Measurements from ENCODE around the gene PDHX.

PDHX gene

GRCh38 chr11:34957206-34957605 is 40.8 kb downstream of the PDHX start:
- no peak for ATAC-seq (replicated peaks)
- H3K27ac Mint-ChIP-seq, result no peak overlapping the region
- peaks cover 5 to 28% of the 10 kb centered on the region in 2 donors for H3K36me3 Mint-ChIP-seq

DNA sequence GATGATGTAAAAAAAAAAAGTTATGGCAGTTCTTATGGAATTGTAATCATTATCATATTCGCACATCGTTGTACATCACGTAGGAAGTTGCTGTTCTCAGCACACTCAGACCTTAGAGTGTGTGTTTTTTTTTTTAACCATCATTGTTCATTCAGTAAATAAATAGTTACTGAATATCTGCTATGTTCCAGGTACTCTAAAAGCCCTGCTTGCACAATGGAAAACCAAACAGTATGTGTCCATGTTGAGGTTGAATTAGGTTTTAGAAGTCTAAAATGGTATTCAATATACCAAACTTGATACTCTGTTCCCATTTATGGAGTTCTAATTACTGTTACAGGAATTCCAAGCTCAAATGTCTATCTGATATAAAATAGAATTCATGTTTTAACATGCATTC is 41.2 kb downstream of the PDHX start:
- Mint-ChIP-seq H3K9me3 (no peaks in the 10 kb centered on the region), H3K4me1 (peaks cover 0 to 2% of the 10 kb centered on the region in 2 donors), H3K27me3 (no peaks in the 10 kb centered on the region), H3K4me3 (no peak overlapping the region), H3K36me3 (peaks cover 5 to 29% of the 10 kb centered on the region in 2 donors), H3K27ac (no peak overlapping the region)
- DNase-seq, result no peak
- no peak for ATAC-seq (replicated peaks)

More at GRCh38 chr11:34957206-34957605, 40.8 kb downstream of the PDHX start:
- Mint-ChIP-seq H3K27me3 (no peaks in the 10 kb centered on the region), H3K4me1 (peaks cover 0 to 2% of the 10 kb centered on the region in 2 donors), H3K4me3 (no peak overlapping the region), H3K9me3 (no peaks in the 10 kb centered on the region)
- DNase-seq, result no peak

GRCh38 chr11:34959770-34960169 is 43.4 kb downstream of the PDHX start:
- Mint-ChIP-seq H3K27ac (no peak overlapping the region), H3K36me3 (peaks cover 5 to 26% of the 10 kb centered on the region in 2 donors), H3K27me3 (no peaks in the 10 kb centered on the region), H3K9me3 (no peaks in the 10 kb centered on the region), H3K4me1 (peaks cover 0 to 2% of the 10 kb centered on the region in 2 donors), H3K4me3 (no peak overlapping the region)
- DNase-seq (no peak), ATAC-seq (replicated peaks) (no peak)

GRCh38 chr11:34960277-34960676 is 43.9 kb downstream of the PDHX start:
- ATAC-seq (replicated peaks) (no peak), DNase-seq (no peak)
- H3K27me3 Mint-ChIP-seq, result no peaks in the 10 kb centered on the region
- H3K9me3 Mint-ChIP-seq, result no peaks in the 10 kb centered on the region
- H3K36me3 Mint-ChIP-seq, result peaks cover 5 to 30% of the 10 kb centered on the region in 2 donors
- no peak overlapping the region for H3K4me3 Mint-ChIP-seq
- no peak overlapping the region for H3K27ac Mint-ChIP-seq
- peaks cover 0 to 2% of the 10 kb centered on the region in 2 donors for H3K4me1 Mint-ChIP-seq

DNA sequence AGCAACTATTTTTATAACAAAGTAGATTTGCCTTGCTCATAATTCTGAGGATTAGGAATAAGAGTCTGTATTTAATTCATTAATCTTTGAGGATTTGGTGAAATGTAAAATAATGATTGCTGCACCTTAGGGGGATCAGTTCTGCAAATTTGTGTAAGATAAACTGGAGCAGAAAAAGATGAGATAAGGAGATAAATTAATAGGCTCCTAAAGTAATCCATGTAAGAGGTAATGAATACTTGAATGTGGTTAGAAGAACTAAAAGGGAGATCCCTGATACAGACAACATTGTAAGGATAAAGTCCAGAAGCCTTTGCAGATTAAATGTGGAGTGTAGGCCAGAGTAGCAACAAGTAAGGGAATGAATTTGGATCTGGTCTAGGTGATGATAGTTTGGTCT is 45.6 kb downstream of the PDHX start:
- peaks cover 9 to 34% of the 10 kb centered on the region in 2 donors for H3K36me3 Mint-ChIP-seq
- no peak overlapping the region for H3K4me3 Mint-ChIP-seq
- H3K27me3 Mint-ChIP-seq, result no peaks in the 10 kb centered on the region
- H3K9me3 Mint-ChIP-seq, result no peaks in the 10 kb centered on the region
- ATAC-seq (replicated peaks) (no peak), DNase-seq (no peak)
- H3K27ac Mint-ChIP-seq, result no peak overlapping the region
- peaks cover 0 to 2% of the 10 kb centered on the region in 2 donors for H3K4me1 Mint-ChIP-seq

DNA sequence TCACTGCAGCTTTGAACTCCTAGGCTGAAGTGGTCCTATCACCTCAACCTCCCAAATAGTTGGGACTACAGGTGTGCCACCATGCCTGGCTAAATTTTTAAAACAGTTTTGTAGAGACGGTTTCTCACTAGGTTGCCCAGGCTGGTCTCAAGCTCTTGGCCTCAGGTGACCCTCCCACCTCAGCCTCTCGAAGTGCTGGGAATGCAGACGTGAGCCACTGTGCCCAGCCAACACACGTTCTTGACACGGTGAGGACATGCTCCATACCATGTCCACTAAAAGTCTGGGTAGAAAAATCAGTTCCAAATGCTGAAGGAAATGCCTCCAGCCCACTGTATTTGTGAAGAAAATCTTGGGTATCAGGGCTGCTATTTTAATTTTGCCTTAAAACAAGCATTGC is 46.9 kb downstream of the PDHX start:
- Mint-ChIP-seq H3K9me3 (no peaks in the 10 kb centered on the region), H3K36me3 (peaks cover 14 to 37% of the 10 kb centered on the region in 2 donors), H3K4me1 (peaks cover 0 to 2% of the 10 kb centered on the region in 2 donors), H3K27ac (no peak overlapping the region), H3K4me3 (no peak overlapping the region), H3K27me3 (no peaks in the 10 kb centered on the region)
- no peak for DNase-seq
- no peak for ATAC-seq (replicated peaks)

DNA sequence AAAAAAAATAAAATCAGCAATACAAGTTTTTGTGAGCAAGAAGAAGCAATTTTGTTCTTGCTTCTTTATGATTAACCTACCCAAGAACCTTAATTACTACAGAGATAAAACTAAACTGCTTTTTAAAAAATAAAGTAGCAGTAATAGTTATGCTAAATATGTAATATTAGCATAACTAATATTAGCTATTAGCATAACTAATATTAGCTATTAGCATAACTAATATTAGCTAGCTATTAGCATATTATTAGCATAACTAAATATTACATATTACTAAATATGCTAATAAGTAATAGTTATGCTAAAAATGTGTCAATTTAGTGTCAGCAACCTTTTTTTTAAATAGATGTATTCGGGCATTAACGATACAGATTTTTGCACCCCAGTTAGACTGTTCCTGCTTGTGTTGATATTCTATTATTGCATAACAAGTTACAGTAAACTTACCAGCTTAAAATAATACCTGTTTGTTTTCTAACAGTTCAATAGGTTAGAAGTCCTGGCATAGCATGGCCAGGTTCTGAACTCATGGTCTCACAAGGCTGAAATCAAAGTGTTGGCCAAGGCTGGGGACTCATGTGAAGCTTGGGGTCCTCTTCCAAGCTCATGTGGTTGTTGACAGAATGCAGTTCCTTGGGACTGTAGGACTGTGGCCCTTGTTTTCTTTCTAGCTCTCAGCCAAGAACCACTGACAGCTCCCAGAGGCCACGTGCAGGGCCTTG is 48.4 kb downstream of the PDHX start:
- H3K4me1 Mint-ChIP-seq, result no peaks in the 10 kb centered on the region
- no peak overlapping the region for H3K27ac Mint-ChIP-seq
- H3K36me3 Mint-ChIP-seq, result peaks cover 17 to 34% of the 10 kb centered on the region in 2 donors
- DNase-seq (no peak), ATAC-seq (replicated peaks) (no peak)
- no peaks in the 10 kb centered on the region for H3K27me3 Mint-ChIP-seq
- no peak overlapping the region for H3K4me3 Mint-ChIP-seq
- no peaks in the 10 kb centered on the region for H3K9me3 Mint-ChIP-seq

GRCh38 chr11:34968862-34969261 is 52.4 kb downstream of the PDHX start:
- DNase-seq (no peak), ATAC-seq (replicated peaks) (no peak)
- no peaks in the 10 kb centered on the region for H3K9me3 Mint-ChIP-seq
- no peak overlapping the region for H3K27ac Mint-ChIP-seq
- no peaks in the 10 kb centered on the region for H3K27me3 Mint-ChIP-seq
- H3K36me3 Mint-ChIP-seq, result peaks cover 27 to 48% of the 10 kb centered on the region in 2 donors
- no peak overlapping the region for H3K4me3 Mint-ChIP-seq
- no peaks in the 10 kb centered on the region for H3K4me1 Mint-ChIP-seq

DNA sequence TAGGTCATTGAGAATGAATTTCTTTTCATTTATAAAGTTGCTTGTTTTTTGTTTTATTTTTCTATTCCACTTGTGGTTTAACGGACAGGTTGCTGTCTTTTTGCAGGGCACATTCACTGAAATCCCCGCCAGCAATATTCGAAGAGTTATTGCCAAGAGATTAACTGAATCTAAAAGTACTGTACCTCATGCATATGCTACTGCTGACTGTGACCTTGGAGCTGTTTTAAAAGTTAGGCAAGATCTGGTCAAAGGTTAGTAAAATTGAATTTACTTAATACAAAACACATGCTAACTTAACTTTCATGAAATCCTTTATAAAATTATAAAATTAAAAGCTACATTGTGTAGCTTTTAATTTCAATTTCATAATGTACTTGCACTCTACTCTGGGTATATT is 53.6 kb downstream of the PDHX start:
- Mint-ChIP-seq H3K27ac (peak overlapping the region; percentile 9), H3K27me3 (no peaks in the 10 kb centered on the region), H3K9me3 (no peaks in the 10 kb centered on the region), H3K4me3 (no peak overlapping the region), H3K4me1 (no peaks in the 10 kb centered on the region), H3K36me3 (peaks cover 30 to 51% of the 10 kb centered on the region in 2 donors)
- DNase-seq (no peak), ATAC-seq (replicated peaks) (no peak)

- Mint-ChIP-seq H3K27ac (no peak overlapping the region), H3K4me1 (no peaks in the 10 kb centered on the region), H3K36me3 (peaks cover 35 to 52% of the 10 kb centered on the region in 2 donors), H3K9me3 (no peaks in the 10 kb centered on the region), H3K4me3 (no peak overlapping the region), H3K27me3 (no peaks in the 10 kb centered on the region)
- ATAC-seq (replicated peaks), result no peak
- no peak for DNase-seq
These were observed 54.1 kb downstream of the PDHX start for GRCh38 chr11:34970480-34970879.

DNA sequence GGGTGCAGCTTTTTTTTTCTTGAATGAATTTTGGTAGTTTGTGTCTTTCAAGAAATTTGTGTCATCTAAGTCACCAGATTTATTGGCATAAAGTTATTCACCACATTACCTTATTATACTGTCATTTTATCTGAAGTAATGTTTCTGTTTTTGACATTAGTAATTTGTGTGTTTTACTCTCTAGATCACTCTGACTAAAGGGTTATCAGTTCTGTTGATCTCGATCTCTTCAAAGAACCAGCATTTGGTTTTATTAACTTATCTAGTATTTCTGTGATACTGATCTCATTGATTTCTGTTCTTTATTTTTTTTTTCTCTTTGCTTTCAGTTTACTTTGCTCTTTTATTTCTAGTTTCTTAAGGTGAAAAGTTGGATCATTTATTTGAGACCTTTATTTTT is 55.5 kb downstream of the PDHX start:
- Mint-ChIP-seq H3K9me3 (no peaks in the 10 kb centered on the region), H3K4me3 (no peak overlapping the region), H3K27ac (no peak overlapping the region), H3K36me3 (peaks cover 42 to 55% of the 10 kb centered on the region in 2 donors), H3K27me3 (no peaks in the 10 kb centered on the region), H3K4me1 (no peaks in the 10 kb centered on the region)
- DNase-seq (no peak), ATAC-seq (replicated peaks) (no peak)

GRCh38 chr11:34972366-34972765 is 55.9 kb downstream of the PDHX start:
- H3K27ac Mint-ChIP-seq, result no peak overlapping the region
- H3K9me3 Mint-ChIP-seq, result no peaks in the 10 kb centered on the region
- H3K27me3 Mint-ChIP-seq, result no peaks in the 10 kb centered on the region
- ATAC-seq (replicated peaks) (no peak), DNase-seq (no peak)
- H3K4me1 Mint-ChIP-seq, result no peaks in the 10 kb centered on the region
- H3K36me3 Mint-ChIP-seq, result peaks cover 40 to 53% of the 10 kb centered on the region in 2 donors
- H3K4me3 Mint-ChIP-seq, result no peak overlapping the region

DNA sequence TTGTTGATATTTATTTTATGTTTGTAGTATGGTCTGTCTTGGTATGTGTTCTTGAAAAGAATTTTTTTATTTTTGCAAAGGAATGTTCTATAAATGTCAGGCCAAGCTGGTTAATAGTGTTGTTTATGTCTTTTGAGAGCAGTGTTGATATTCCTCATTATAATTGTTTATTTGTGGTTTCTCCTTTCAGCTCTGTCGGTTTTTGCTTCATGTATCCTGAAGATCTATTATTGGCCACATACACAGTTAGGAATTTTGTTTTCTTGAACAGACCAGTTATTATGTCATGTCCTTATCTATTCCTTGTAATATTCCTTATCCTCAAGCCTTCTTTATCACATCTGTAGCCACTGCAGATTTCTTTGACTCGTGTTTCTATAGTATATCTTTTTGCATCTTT is 56.5 kb downstream of the PDHX start:
- no peaks in the 10 kb centered on the region for H3K4me1 Mint-ChIP-seq
- DNase-seq (no peak), ATAC-seq (replicated peaks) (no peak)
- no peak overlapping the region for H3K4me3 Mint-ChIP-seq
- no peaks in the 10 kb centered on the region for H3K27me3 Mint-ChIP-seq
- no peaks in the 10 kb centered on the region for H3K9me3 Mint-ChIP-seq
- H3K36me3 Mint-ChIP-seq, result peaks cover 37 to 53% of the 10 kb centered on the region in 2 donors
- H3K27ac Mint-ChIP-seq, result no peak overlapping the region

- Mint-ChIP-seq H3K4me1 (no peaks in the 10 kb centered on the region), H3K4me3 (no peak overlapping the region), H3K9me3 (peaks cover 1 to 2% of the 10 kb centered on the region in 2 donors), H3K27ac (no peak overlapping the region), H3K27me3 (no peaks in the 10 kb centered on the region), H3K36me3 (peaks cover 35 to 48% of the 10 kb centered on the region in 2 donors)
- ATAC-seq (replicated peaks) (no peak), DNase-seq (no peak)
These were observed 59.1 kb downstream of the PDHX start for GRCh38 chr11:34975482-34975881.

DNA sequence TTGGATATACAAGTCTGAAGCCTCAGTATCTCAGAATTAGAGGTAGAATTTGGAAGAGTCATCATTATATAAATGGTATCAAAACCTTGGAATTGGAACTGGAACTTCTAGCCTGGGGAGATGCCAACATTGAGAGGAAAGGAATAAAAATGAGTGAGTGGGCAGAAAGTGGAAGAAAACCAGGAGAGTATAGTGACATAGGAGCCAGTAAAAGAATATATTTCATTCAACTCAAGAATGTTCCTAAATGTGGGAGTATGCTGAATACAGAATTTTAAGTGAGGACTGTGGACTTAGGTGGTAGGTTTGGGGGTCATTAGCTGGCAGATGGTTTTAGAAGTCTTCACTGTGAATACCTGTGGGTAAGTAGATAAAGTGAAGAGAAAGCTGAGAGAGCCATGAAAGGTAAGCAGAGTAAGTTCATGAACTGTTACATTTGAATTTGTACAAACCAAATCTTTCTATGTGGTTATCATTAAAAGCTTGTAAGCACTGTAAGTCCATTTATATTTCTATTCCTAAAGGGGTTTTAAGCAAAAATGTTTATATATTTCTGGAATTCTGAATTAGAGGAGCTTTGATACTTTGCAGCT is 60.2 kb downstream of the PDHX start:
- ATAC-seq (replicated peaks), result no peak
- Mint-ChIP-seq H3K4me3 (no peak overlapping the region), H3K27ac (no peak overlapping the region), H3K9me3 (peaks cover 2 to 4% of the 10 kb centered on the region in 2 donors), H3K4me1 (no peaks in the 10 kb centered on the region), H3K27me3 (no peaks in the 10 kb centered on the region), H3K36me3 (peaks cover 33 to 50% of the 10 kb centered on the region in 2 donors)
- no peak for DNase-seq
